Stimulated activated CD4-positive, alpha-beta T cell treated with anti-CD3 and anti-CD28 coated beads, Interleukin-1b, Interleukin-23, amount 100 ng/mL, for 4 hours (primary cell): Measurements from ENCODE around the gene CAVIN2.

Source experiments
- DNase-seq, 2 donors: peaks; one replicate each; pipeline ENCODE4 v3.0.0-alpha.2; 2020; ENCODE audit warnings: low read depth in 2 of 2

Gene CAVIN2

DNA sequence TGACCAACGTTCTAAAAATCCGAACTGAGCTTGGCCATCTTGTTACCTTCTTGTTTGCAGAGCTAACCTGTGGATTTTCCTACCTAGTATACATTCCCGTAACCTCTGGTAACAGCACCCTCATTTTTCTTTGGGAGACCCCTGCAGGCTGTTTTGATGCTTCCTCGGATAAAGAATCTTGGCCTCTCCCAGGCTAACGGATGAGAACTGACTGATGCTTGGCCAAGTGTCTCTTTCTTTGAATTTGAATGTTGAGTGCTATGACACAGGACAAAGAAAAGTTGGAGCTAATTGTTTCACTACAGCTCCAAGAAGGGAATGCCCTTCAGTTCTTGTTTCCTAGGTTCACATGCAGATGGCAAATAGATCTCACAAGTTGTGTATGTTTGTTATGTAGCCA, 19.3 kb upstream of the CAVIN2 start:
- DNase-seq: no peak

DNA sequence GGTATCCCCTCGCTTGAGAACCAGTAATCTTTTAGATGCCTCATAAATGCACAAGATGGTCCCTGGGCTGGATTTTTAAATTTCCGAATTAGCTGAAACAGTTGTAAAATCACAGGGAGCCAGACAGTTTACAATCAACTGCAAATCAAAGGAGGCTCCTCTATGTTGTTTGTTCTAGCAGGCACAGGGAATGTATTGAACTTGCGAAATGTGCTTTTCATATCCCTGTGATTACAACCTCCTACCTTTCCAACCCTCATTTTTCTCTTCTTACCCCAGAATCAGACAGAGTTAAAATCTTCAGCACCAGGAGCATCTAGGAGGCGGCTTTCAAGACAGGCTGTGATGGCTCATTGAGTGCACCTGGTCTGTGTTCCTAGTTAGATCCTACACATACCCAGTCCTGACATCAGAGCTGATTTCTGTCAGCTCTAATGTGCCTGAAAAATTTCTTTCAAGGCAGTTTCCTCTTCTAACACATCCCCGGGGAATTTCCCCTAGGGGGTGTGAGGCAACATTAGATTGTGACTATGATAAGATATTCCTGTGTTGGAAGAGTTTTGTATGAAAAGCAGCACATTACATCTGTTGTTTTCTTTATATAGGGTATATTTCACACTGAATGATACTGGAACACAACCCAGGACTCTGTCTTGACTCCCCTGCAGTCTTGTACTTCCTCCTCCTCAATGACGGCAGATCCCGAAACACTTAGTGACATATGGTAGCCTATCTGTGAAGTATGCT, 17.9 kb upstream of the CAVIN2 start:
- no peak for DNase-seq

GRCh38 chr2:191863988-191864387, 17.1 kb upstream of the CAVIN2 start:
- DNase-seq: no peak

GRCh38 chr2:191862156-191862775, 15.4 kb upstream of the CAVIN2 start:
- no peak for DNase-seq

DNA sequence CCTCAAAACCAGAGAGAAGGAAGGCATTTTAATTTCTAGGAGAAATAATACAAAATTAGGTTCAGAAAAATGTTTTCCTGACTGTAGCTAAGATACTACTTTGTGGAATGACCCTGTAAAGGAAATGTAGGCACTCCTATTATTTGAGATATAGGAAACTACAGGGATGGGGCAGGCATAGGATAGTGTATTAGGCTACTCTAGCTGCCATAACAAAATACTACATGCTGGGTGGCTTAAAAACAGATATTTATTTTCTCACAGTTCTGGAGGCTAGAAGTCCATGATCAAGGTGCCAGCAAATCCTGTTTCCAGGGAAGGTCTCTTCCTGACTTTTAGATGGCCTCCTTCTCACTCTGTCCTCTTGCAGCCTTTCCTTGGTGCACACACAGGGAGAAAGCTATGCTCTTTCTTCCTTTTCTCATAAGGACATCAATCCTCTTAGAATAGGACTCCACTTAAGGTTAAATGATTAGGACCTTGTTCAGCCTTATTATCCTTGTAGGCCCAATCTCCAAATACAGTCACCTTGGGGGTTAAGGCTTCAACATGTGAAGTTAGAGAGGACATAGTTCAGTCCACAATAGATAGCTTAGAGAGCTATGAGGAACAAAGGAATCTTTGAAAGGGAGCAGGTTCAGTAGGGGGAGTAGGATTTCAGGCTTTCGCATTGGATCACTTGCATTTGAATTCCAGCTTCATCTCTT, 14.0 kb upstream of the CAVIN2 start:
- DNase-seq: no peak

DNA sequence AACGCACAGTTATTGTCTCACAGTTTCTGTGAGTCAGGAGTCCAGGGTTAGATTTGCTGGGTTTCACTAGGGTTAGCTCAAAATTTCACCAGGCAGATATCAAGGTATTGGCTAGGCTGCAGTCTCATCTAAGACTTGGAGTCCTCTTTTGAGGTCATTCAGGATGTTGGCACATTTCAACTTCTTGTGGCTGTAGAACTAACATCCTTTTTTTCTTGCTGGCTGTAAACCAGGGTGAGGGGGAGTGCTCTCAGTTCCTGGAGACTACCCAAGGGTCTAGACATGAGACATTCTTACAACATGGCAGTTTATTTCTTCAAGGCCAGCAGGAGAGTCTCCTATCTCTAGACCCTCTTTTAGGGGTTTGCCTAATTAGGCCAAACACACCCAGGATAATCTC, 12.8 kb upstream of the CAVIN2 start:
- no peak for DNase-seq

GRCh38 chr2:191857886-191858285, 11.0 kb upstream of the CAVIN2 start:
- no peak for DNase-seq

DNA sequence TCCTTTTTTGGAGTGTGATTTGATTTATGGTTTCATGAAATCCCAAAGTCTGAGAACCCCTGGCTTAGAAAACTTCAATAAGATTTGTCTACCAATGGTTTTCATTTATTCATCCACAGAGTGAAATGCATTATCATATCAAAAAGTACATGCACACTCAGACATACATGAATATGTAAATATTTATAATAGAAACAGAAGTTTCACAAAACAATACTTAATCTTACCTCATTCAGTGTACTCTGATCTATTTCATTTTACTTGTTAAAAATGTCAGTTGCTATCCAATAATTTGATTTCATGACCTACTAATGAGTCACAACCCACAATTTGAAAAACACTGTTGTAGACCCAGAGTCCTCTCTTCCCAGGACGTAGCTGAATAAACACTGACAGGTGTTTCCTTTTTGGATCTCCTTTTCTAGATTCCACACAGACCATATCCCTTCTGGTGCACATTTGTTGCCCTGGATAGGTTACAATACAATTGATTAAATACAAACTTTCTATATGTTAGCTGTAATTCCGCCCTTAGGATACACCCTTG, 10.4 kb upstream of the CAVIN2 start:
- DNase-seq: no peak

- no peak for DNase-seq
Observed at GRCh38 chr2:191856111-191856876, 9.4 kb upstream of the CAVIN2 start.

DNA sequence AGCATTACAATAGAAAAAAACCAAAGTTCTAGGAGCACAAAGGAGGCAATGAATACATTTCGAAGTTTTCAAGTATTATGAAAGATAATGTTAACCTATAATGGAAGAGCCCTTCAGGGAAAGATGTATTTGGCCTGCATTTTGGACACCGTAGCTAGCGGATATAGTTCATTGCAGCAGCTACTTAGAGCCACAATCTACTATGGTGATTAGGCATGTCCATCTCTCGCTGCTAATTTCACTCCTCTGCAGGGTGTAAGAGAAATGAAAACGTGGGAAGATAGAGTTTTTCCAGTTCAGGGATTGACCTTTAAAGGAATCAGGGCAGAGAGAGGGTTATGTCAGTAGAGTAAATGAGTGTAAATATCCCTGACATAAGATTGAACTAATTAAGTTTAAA, 8.5 kb upstream of the CAVIN2 start:
- DNase-seq: no peak

DNA sequence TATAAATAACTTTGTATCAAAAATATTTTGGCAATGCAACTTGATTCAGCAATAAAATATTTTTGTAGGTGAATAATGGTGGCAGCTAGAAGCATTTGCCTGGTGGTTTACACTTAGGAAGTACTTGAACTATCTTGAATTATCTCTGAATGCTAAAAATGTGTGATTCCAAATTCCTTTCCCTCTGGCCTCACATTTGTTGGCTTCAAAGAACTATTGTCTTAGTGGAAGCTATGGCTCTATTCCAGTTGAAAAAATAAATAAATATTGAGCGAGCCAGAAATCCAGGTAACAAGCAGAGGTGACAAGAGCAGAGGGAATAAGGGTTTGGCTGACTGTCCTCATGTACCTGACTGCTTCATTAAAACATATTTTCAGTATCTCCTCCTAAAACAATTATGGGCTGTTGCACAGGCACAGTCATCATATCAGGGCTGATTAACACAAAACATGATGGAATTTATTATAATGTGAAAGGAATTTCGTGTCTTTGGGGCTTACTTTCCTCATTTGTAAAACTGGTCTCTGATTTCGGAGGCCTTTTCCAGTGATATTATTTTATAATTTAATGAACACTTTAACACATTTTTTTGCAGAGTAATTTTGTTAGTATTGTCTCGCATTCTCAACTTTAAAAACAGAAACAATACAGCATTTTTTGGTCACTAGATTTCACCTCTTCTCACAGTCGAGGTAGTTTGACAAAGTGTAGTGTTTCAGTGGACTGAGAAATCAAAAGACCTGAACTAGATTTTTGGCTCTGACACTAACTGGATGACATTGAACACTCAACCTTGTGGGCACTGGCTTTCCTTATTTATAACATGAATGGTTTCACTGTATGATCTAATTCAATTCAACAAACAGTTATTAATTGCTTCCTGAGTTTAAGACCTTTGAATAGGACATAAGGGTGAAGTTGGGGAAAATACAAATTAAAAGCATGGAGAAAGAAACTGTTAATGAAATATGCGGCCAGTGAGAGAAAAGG, 7.8 kb upstream of the CAVIN2 start:
- DNase-seq: no peak

DNA sequence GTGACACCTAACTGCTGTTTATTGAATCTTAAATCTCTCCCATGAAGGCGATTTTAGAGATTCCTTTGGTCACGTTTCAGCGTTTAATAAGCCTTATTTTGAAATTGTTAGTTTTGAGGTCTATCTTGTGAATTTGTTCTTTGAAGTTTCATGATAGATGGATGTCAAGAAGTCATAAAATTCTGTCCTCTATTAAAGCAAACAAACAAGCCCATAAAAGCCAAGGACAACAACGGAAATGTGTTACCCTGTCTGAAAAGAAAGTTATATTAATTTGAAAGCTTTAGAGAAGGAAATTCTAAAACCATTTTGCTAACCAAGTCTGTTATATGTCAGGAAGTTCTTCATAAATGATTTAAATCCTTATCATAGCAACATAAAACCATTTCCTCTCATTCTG, 7.0 kb upstream of the CAVIN2 start:
- DNase-seq: no peak

DNA sequence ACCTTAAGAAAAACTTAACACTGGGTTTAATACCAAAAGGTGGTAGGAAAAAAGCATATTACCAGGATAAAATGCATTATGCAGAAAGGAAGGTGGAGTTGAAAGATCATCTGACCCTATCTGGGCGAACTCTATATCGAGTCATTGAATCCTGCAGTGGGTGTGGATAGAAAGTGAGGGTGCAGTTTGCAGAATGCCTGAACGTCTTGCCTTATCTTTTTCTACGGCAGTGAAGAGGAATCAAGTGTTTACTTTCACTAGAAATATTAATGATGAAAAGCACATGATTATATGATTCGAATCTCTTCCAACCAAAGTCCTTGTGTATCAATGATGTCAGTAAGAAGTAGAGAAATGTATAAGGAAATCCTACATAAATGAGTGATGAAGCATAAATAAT, 4.3 kb upstream of the CAVIN2 start:
- no peak for DNase-seq

GRCh38 chr2:191848771-191849767, 2.2 kb upstream of the CAVIN2 start:
- no peak for DNase-seq

GRCh38 chr2:191847764-191848163, 876 bp upstream of the CAVIN2 start:
- DNase-seq: no peak

- DNase-seq: no peak
Observed at GRCh38 chr2:191845876-191846514, 893 bp downstream of the CAVIN2 start.

GRCh38 chr2:191845248-191845715, 1.6 kb downstream of the CAVIN2 start:
- DNase-seq: no peak

DNA sequence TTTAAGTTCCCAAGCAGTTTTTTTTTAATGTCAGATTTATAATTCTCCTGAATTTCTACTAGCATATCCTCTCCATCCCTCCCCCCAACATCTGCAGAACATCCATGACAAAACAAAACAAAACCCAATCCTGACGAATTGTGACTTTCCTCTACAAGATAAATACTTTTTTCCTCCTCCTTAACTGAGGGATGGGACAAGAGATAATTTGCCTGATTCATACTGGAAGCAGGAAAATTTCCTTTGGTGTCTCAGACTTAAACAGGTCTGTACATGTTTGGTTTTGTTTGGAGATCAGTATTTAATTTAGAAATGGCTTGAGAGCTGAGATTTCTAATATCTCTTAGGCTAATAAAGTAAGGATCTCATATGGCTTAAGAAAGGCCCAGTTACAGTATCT, 2.2 kb downstream of the CAVIN2 start:
- DNase-seq: no peak

- DNase-seq: no peak
Observed at GRCh38 chr2:191840921-191841320, 6.0 kb downstream of the CAVIN2 start.
